Left ventricle myocardium superior (tissue), 1 donor: ENCODE measurements around the gene ADAMTSL4. TPM values are rescaled to one million over a fixed set of nuclear protein-coding genes. Genes with fewer than 3 reads are reported as not detected.

Source experiments
- ATAC-seq: fragments of 200-7000 bp; cut with Tn5 transposase; one replicate; pipeline ENCODE4 v1.9.1; 2020; ENCODE audit warnings: mild to moderate bottlenecking, moderate library complexity
- DNase-seq: peaks from one replicate; pipeline ENCODE4 v3.0.0-alpha.2; 2020
- intact Hi-C: fragments of 100-400 bp; cut with micrococcal nuclease; formaldehyde crosslinking; loops from one replicate; pipeline ENCODE4 v1.11.0; 2022
- microRNA-seq: library from miRNA; unstranded; fragments of <30 nt; microRNA quantifications from one replicate; pipeline ENCODE4 v1.2.0, GENCODE V29; 2020; ENCODE audit warnings: borderline number of aligned reads
- total RNA-seq: library from RNA; stranded (reverse); fragmentation: NEBNext Ultra II Directional; extraction: Animal tissue kit (Norgen Biotek cat#: 25700); gene quantifications from one replicate; pipeline ENCODE4 v1.2.1, GENCODE V29; 2021
- donor health status: DM: no; HTN: yes; CAD: no; lungs with severe emphysema.

Gene ADAMTSL4
- total RNA-seq, 1 donor from 2014 or later: 77.7 TPM

DNA sequence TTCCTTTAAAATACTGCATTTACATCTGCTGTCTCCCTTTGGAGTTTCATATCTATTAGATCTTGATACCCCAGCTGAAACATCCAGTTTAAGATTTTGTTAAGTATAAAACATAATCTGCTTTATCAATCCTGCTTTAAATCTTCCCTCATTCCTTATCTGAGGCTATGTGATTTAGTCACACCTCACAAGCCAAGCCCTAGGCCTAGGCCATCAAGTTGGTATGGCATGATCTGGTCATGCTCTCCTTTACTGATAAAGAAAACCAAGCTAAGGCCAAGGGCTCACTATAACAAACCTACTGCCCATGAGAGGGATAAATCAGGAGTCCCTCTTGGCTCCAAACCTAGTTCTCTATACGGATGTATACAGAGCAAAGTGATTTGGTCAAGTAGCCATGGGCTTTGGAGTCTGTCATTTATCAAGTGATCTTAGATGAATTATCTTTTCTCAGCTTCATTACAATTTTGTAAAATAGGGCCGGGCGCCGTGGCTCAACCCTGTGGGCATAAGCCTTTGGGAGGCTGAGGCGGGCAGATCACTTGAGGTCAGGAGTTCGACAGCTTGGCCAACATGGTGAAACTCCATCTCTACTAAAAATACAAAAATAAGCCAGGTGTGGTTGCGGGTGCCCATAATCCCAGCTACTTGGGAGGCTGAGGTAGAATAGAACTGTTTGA is 57.4 kb downstream of the ADAMTSL4 start:
- no peak for ATAC-seq
- intact Hi-C loops: no loop called here
- DNase-seq: no peak

DNA sequence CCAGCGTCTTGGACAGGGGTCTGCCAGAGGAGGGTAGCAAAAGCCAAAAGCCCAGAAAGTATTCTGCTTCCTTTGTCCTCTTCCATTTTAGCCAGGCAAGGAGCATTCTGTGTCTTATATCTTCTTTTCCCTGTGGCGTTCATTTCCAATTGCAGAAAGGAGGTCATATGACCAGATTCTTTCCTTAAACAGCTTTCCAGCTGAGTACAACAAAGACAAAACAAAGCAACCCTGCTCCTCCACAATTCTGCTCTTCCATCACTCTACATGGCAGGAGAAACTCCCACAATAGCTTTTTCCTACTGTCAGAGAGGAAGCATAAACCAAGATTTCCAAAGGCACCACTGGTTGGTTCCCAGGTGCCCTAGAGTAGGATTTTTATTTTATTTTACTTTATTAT is 60.5 kb downstream of the ADAMTSL4 start:
- no peak for DNase-seq

More for the DNA sequence above, 60.5 kb downstream of the ADAMTSL4 start:
- intact Hi-C loops: no loop called here
- ATAC-seq: no peak

Small RNA genes lying within 50 kb of the gene (microRNA-seq; reads per million reads assigned to microRNA genes)
- not detected for gene MIR4257

Other genes with a start within 250 kb of the ADAMTSL4 start
- gene PRPF3, start 227.9 kb upstream of the ADAMTSL4 start, total RNA-seq: 21.1 TPM
- 24.4 TPM for gene RPRD2, start 185.3 kb upstream of the ADAMTSL4 start, total RNA-seq
- gene TARS2, start 62.0 kb upstream of the ADAMTSL4 start, total RNA-seq: 31.3 TPM
- gene ECM1, start 41.3 kb upstream of the ADAMTSL4 start, total RNA-seq: 14.0 TPM
- not detected for gene FALEC, start 33.7 kb upstream of the ADAMTSL4 start, total RNA-seq
- 93.5 TPM for gene MCL1, start 30.2 kb downstream of the ADAMTSL4 start, total RNA-seq
- gene ENSA, start 80.2 kb downstream of the ADAMTSL4 start, total RNA-seq: 126 TPM
- gene GOLPH3L, start 147.7 kb downstream of the ADAMTSL4 start, total RNA-seq: 15.1 TPM
- 0.37 TPM for gene HORMAD1, start 171.5 kb downstream of the ADAMTSL4 start, total RNA-seq
- gene CTSS, start 216.4 kb downstream of the ADAMTSL4 start, total RNA-seq: 30.7 TPM